GM21381 (cell line): ENCODE measurements around the gene SEC14L1.

Source experiments
- ATAC-seq: cut with Tn5 transposase; IDR thresholded peaks from one replicate; pipeline ENCODE4 v1.9.1; 2021; ENCODE audit warnings: mild to moderate bottlenecking, moderate library complexity; ENCODE audit not compliant: unreplicated experiment

The SEC14L1 gene

GRCh38 chr17:77188084-77189066 lies 47.6 kb downstream of the SEC14L1 start:
- ATAC-seq = no peak

DNA sequence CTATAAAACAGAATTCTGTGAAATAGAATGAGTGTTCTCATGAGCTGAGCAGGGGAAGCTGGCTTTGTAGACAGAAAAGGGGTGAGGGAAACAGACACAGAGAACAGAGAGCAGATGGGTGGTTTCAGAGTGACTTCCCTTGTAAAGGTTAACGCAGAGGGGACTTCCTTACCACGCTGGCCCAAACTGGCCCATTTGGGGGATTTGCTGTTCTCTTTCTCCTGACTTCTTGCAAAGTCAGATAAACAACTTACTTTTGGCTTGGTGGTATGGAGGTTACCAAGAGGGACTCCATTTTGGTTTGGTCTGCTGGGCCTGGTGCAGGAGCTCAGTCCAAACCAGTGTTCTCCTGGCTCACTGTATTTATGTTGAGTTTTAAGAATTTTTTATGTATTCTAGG lies 48.4 kb downstream of the SEC14L1 start:
- no peak for ATAC-seq

DNA sequence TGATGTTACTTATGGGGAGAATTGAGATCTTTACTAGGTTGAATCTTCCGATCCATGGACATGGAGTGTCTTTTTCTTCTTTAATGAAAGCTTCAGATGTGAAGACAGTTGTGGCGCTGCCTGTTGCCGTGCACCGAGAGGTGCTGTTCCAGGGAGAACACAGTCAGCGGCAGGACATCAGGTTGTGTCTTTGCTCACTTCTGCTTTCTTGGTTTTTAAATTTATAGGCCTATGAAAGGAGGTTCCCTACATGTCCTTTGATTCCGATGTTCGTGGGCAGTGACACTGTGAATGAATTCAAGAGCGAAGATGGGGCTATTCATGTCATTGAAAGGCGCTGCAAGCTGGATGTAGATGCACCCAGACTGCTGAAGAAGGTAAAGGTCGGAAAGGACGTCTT lies 49.8 kb downstream of the SEC14L1 start:
- ATAC-seq = no peak

GRCh38 chr17:77191244-77191643 lies 50.5 kb downstream of the SEC14L1 start:
- no peak for ATAC-seq

DNA sequence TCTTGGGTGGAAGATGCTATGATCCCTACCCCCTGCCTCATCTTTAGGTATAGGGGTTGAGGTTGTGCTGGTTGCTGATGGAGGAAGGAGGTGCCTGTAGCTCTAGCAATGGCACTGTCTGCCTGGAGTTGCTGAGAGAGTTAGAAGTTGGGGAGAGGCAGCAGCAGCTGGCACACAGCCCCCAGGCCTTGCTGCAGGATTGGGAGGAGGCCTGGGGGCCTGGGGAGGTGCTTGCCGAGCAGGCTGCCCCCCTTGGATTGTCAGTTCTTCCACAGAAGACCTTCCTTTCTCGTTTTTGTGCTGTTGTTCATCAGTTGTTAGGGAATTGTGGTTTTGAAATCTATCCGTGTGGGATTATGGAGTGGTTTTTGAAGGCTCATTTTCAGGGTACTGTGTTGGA lies 52.9 kb downstream of the SEC14L1 start:
- ATAC-seq = no peak

DNA sequence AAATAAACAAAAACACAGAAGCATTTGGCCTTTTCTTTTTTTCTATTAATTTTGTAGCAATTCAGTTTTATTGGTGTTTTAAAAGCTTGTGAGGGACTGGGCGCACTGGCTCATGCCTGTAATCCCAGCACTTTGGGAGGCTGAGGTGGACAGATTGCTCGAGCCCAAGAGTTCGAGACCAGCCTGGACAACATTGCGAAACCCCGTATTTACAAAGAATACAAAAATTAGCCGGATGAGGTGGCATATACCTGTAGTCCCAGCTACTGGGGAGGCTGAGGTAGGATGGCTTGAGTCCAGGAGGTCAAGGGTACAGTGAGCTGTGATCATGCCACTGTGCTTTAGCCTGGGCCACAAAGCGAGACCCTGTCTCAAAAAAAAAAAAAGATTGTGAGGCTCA lies 53.4 kb downstream of the SEC14L1 start:
- ATAC-seq = no peak

DNA sequence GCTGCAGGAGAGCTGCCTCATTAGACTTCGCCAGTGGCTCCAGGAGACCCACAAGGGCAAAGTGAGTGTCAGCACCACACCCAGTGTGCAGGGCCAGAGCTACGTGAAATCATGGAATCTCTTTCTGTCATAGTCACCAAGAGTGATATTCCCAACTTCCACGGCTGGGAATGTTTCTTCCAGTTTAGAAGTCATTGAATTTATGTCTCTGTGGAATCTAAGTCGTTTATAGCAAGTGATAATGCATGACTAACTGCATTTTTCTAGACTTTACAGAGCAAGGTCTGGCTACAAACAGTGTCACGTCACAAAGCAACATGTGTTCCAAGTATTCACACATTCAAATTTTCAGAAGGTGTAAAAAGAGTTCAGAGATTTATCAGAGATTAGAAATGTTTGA lies 55.5 kb downstream of the SEC14L1 start:
- no peak for ATAC-seq

GRCh38 chr17:77197115-77197514 lies 56.3 kb downstream of the SEC14L1 start:
- ATAC-seq = no peak

DNA sequence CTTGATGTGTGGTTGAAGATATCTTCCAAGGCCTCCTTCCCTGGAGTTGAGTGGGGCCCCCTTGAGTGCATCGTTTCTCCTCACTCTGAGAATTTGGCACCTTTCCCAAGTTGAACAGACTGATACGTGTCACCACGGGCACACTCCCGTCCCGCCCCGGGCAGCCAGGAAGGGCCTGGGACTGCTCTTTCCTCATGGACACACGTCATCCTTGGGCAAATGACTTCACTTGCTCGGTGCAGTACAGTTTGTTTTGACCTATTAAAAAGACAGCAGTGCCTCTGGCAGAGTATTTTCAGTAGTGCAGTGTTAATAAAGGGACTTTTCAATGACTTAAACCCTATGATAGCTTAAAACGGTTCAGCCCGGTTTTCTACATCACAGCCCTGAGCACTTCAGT lies 59.9 kb downstream of the SEC14L1 start:
- ATAC-seq = no peak

GRCh38 chr17:77203436-77203835 lies 62.7 kb downstream of the SEC14L1 start:
- no peak for ATAC-seq

GRCh38 chr17:77203846-77204245 lies 63.1 kb downstream of the SEC14L1 start:
- ATAC-seq = no peak

DNA sequence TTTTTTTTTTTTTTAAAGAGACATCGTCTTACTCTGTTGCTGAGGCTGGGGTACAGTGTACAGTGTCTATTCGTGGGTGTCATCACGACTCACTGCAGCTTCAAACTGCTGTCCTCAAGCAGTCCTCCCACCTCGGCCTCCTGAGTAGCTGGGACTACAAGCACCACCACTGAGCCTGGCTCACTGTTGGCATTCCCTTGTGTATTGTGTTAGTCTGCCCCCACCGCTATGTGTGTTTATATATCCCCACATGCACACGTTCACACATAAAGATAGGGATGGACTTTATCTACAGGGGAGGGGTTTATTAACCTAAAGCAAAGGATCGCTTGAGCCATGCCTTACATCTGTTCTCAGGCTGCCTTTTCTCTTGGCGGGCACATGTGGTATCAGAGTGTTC lies 63.8 kb downstream of the SEC14L1 start:
- ATAC-seq = no peak

DNA sequence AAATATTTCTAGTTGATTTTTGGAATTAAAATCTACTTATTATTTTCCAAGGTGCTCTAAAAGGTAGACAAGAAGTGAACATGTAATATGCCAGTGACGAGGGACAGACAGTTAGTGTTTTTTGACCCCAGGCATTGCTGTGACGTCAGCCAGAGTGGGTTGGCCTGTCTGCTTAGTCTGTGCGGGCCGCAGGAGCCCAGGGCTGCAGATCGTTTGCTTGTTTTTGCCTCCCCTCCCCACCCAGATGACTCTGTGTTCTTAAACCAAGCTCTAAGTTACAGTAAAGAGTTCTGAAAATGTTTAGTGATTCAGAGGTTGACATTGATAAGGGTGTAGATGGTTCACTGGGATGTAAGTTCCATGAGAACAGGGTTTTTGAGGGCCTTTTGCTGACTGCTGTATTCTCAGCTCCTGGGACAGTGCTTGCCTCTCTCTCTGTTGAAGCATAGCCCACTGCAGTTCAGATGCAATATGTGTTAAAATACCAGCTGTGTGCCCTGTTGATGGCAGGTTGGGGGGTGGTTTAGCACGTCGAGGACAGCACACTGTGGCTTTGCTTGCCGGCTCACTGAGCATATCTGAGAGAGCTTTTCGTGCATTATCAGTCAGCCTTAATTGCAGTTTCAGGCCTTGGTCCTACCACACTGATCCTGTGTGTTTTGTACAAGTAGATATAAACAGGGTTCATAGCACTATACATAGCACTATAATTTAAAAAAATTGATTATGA lies 64.8 kb downstream of the SEC14L1 start:
- no peak for ATAC-seq

DNA sequence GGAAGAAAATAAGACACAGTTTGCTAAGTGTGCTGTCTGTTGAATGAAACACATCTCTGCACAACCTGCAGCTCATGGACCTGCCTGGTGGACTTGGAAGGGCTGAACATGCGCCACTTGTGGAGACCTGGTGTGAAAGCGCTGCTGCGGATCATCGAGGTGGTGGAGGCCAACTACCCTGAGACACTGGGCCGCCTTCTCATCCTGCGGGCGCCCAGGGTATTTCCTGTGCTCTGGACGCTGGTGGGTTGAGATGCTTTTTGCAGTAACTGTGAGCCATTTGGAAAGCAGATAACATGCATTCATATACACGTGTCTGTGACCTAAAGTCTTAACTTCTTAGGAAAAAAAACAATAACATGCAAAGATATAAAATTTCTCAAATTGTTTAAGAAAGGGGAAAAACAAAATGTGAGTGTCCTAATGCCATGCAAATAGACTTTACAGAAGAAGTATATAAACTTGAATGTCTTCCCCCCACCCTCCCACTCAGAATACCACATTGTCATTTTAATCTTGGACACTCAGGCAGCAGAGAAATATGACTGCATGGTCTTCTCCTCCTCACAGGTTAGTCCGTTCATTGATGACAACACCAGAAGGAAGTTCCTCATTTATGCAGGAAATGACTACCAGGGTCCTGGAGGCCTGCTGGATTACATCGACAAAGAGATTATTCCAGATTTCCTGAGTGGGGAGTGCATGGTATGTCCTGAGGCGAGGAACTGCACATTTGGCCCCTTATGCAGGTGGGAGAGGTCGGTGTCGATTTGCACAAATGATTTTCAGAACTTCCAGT lies 65.6 kb downstream of the SEC14L1 start:
- no peak for ATAC-seq

- no peak for ATAC-seq
Observed at GRCh38 chr17:77207689-77208216, 67.0 kb downstream of the SEC14L1 start.

- ATAC-seq = no peak
Observed at GRCh38 chr17:77208217-77208808, 67.5 kb downstream of the SEC14L1 start.

GRCh38 chr17:77208856-77209255 lies 68.1 kb downstream of the SEC14L1 start:
- no peak for ATAC-seq

- no peak for ATAC-seq
Observed at GRCh38 chr17:77209330-77209748, 68.6 kb downstream of the SEC14L1 start.

DNA sequence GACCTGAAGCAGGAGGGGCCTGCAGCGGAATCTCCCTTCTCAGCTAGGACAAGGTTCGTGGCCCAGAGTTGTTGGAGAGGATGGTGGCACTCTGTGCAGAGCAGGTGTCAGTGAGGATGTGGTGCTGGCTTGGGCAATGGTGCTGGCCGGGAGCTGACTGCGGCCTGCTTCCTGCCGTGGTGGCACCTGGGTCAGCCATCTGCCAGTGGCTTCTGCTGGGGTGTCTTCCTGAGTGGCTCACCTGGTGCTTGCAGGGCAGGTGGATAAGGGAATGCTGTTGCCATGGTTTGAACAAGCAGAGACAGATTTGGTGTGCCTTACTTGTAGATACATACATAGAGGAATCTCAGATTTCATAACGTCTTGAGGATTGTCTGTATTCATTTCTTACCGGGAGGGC lies 69.6 kb downstream of the SEC14L1 start:
- no peak for ATAC-seq

- no peak for ATAC-seq
Observed at GRCh38 chr17:77210946-77211541, 70.3 kb downstream of the SEC14L1 start.
